ENCODE measurements around the gene VWA5A.

DNA sequence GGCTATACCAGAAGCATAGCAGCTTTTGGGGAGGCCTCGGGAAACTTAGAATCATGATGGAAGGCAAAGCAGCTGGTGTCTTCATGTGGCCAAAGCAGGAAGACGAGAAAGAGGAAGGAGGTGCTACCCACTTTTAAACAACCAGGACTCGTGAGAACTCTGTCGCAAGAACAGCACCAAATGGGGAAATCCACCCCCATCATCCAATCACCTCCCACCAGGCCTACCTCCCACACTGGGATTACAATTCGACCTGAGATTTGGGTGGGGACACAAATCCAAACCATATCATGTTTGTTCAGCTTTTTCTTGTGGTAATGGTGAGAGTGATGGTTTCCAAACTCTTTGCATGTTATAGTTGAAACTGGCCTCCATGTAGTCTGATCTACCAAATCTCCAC lies 35.4 kb downstream of the VWA5A start:
- TF ChIP-seq CTCF (IDR thresholded peaks at IDR 0.05; ENCODE audit: insufficient read depth, low read depth, low read length) (no peak), EZH2 (IDR thresholded peaks at IDR 0.05; ENCODE audit: insufficient read depth, low read length) (no peak)

All from astrocyte (in vitro differentiated cells and primary cell).